Measurements from ENCODE around the gene CD247. TPM values are rescaled to one million over a fixed set of nuclear protein-coding genes. Genes with fewer than 3 reads are reported as not detected.

Gene CD247
- total RNA-seq, result 8.9 TPM
- long read RNA-seq, partial matches to known transcripts, result 0 of 5 reads
- long read RNA-seq, other reads (novel, unspliced or antisense), result 2 of 5 reads

GRCh38 chr1:167518331-167518700 is at the start of gene CD247:
TSS of gene CD247 (minus strand) at chr1:167518529. CDS start at chr1:167518465, 64 bp downstream.
- DNase-seq (no peak), ATAC-seq (peak; percentile 53)
- Histone ChIP-seq H3K4me1 (no peaks in the 10 kb centered on the region), H3K9me3 (no peaks in the 10 kb centered on the region), H3K27me3 (no peaks in the 10 kb centered on the region), H3K27ac (peak within 1 kb of the TSS; percentile 48), H3K36me3 (no peaks in the 10 kb centered on the region), H3K4me3 (peak within 1 kb of the TSS; percentile 36)
- intact Hi-C loops (cut with DNase I), result no loop called here
- TF ChIP-seq CTCF (IDR thresholded peaks at IDR 0.05), result no peak

GRCh38 chr1:167567663-167568062 is 49.3 kb upstream of the CD247 start:
- Histone ChIP-seq H3K9me3 (no peaks in the 10 kb centered on the region), H3K4me1 (peaks cover 4% of the 10 kb centered on the region), H3K4me3 (no peak overlapping the region), H3K27me3 (no peaks in the 10 kb centered on the region), H3K36me3 (no peaks in the 10 kb centered on the region), H3K27ac (no peak overlapping the region)
- TF ChIP-seq CTCF (IDR thresholded peaks at IDR 0.05), result no peak
- ATAC-seq (no peak), DNase-seq (no peak)
- intact Hi-C loops (cut with DNase I), result no loop called here

GRCh38 chr1:167566766-167567165 is 48.4 kb upstream of the CD247 start:
- ATAC-seq, result no peak
- peaks cover 4% of the 10 kb centered on the region for H3K4me1 ChIP-seq

GRCh38 chr1:167565922-167566321 is 47.6 kb upstream of the CD247 start:
- Histone ChIP-seq H3K27ac (no peak overlapping the region), H3K9me3 (no peaks in the 10 kb centered on the region), H3K27me3 (no peaks in the 10 kb centered on the region), H3K4me1 (peaks cover 4% of the 10 kb centered on the region), H3K4me3 (no peak overlapping the region), H3K36me3 (no peaks in the 10 kb centered on the region)
- DNase-seq (no peak), ATAC-seq (no peak)
- intact Hi-C loops (cut with DNase I), result no loop called here
- no peak for TF ChIP-seq CTCF (IDR thresholded peaks at IDR 0.05)

More at GRCh38 chr1:167566766-167567165, 48.4 kb upstream of the CD247 start:
- no peak for TF ChIP-seq CTCF (IDR thresholded peaks at IDR 0.05)
- no peaks in the 10 kb centered on the region for H3K36me3 ChIP-seq
- H3K9me3 ChIP-seq, result no peaks in the 10 kb centered on the region
- H3K4me3 ChIP-seq, result no peak overlapping the region
- no peaks in the 10 kb centered on the region for H3K27me3 ChIP-seq
- H3K27ac ChIP-seq, result no peak overlapping the region
- intact Hi-C loops (cut with DNase I), result no loop called here
- no peak for DNase-seq

- Histone ChIP-seq H3K4me1 (peaks cover 4% of the 10 kb centered on the region), H3K4me3 (no peak overlapping the region), H3K27ac (no peak overlapping the region), H3K36me3 (no peaks in the 10 kb centered on the region), H3K27me3 (no peaks in the 10 kb centered on the region), H3K9me3 (no peaks in the 10 kb centered on the region)
- intact Hi-C loops (cut with DNase I), result no loop called here
- DNase-seq (peak; percentile 77), ATAC-seq (peak; percentile 94)
- TF ChIP-seq CTCF (IDR thresholded peaks at IDR 0.05), result peak; percentile 8
Measured at GRCh38 chr1:167564612-167565270, 46.4 kb upstream of the CD247 start.
